Activated T-cell treated with anti-CD3 and anti-CD28 coated beads for 4 hours (primary cell): ENCODE results near the gene PMFBP1.

Source experiments
- DNase-seq: peaks from one replicate; pipeline ENCODE4 v3.0.0-alpha.2; 2020

The PMFBP1 gene

GRCh38 chr16:72172105-72173034 lies at the start of gene PMFBP1:
Gene PMFBP1 (minus strand): TSS chr16:72172155. CDS start chr16:72171208, 947 bp downstream.
- DNase-seq, result no peak

GRCh38 chr16:72221630-72222024 lies 49.7 kb upstream of the PMFBP1 start:
- DNase-seq, result no peak

GRCh38 chr16:72220875-72221629 lies 49.1 kb upstream of the PMFBP1 start:
- DNase-seq, result no peak

- DNase-seq, result no peak
These were observed 47.3 kb upstream of the PMFBP1 start for GRCh38 chr16:72219282-72219681.

GRCh38 chr16:72216767-72217166 lies 44.8 kb upstream of the PMFBP1 start:
- DNase-seq, result no peak

- no peak for DNase-seq
These were observed 42.9 kb upstream of the PMFBP1 start for GRCh38 chr16:72214821-72215220.

GRCh38 chr16:72211110-72211509 lies 39.2 kb upstream of the PMFBP1 start:
- no peak for DNase-seq

GRCh38 chr16:72210555-72210954 lies 38.6 kb upstream of the PMFBP1 start:
- DNase-seq, result no peak

- DNase-seq, result no peak
These were observed 38.1 kb upstream of the PMFBP1 start for GRCh38 chr16:72210072-72210471.

- no peak for DNase-seq
These were observed 34.3 kb upstream of the PMFBP1 start for GRCh38 chr16:72206299-72206698.

- no peak for DNase-seq
These were observed 31.4 kb upstream of the PMFBP1 start for GRCh38 chr16:72203401-72203800.

GRCh38 chr16:72202014-72202413 lies 30.1 kb upstream of the PMFBP1 start:
- DNase-seq, result no peak

GRCh38 chr16:72201387-72201786 lies 29.4 kb upstream of the PMFBP1 start:
- DNase-seq, result no peak

GRCh38 chr16:72199761-72200337 lies 27.9 kb upstream of the PMFBP1 start:
- DNase-seq, result no peak

- DNase-seq, result no peak
These were observed 26.8 kb upstream of the PMFBP1 start for GRCh38 chr16:72198771-72199201.

- DNase-seq, result no peak
These were observed 26.2 kb upstream of the PMFBP1 start for GRCh38 chr16:72198021-72198711.

GRCh38 chr16:72197545-72197944 lies 25.6 kb upstream of the PMFBP1 start:
- no peak for DNase-seq

GRCh38 chr16:72195609-72196008 lies 23.7 kb upstream of the PMFBP1 start:
- DNase-seq, result no peak

- no peak for DNase-seq
These were observed 19.6 kb upstream of the PMFBP1 start for GRCh38 chr16:72191551-72191950.

- no peak for DNase-seq
These were observed 18.0 kb upstream of the PMFBP1 start for GRCh38 chr16:72189865-72190371.

GRCh38 chr16:72188541-72188940 lies 16.6 kb upstream of the PMFBP1 start:
- DNase-seq, result no peak

- DNase-seq, result no peak
These were observed 15.6 kb upstream of the PMFBP1 start for GRCh38 chr16:72187551-72187950.

- no peak for DNase-seq
These were observed 11.0 kb upstream of the PMFBP1 start for GRCh38 chr16:72182976-72183375.
